GM21825 (cell line): ENCODE results near the gene TRPV5.

Source experiments
- ATAC-seq: cut with Tn5 transposase; IDR thresholded peaks from one replicate; pipeline ENCODE4 v1.9.1; 2021; ENCODE audit warnings: mild to moderate bottlenecking, moderate library complexity; ENCODE audit not compliant: unreplicated experiment

The TRPV5 gene

GRCh38 chr7:142941541-142941940 is 8.0 kb upstream of the TRPV5 start:
- no peak for ATAC-seq

GRCh38 chr7:142940966-142941535 is 7.5 kb upstream of the TRPV5 start:
- no peak for ATAC-seq

GRCh38 chr7:142939226-142939910 is 5.8 kb upstream of the TRPV5 start, which contains the start of gene LLCFC1:
LLCFC1 (plus strand) TSS chr7:142939484; CDS start chr7:142939622, 138 bp downstream.
- no peak for ATAC-seq

GRCh38 chr7:142938611-142939010 is 5.1 kb upstream of the TRPV5 start:
- ATAC-seq = no peak

- ATAC-seq = no peak
These were observed 2.5 kb upstream of the TRPV5 start for GRCh38 chr7:142935941-142936565.

GRCh38 chr7:142934056-142934455 is 510 bp upstream of the TRPV5 start:
- no peak for ATAC-seq

- no peak for ATAC-seq
These were observed 462 bp downstream of the TRPV5 start for GRCh38 chr7:142933092-142933475.

- ATAC-seq = no peak
These were observed 1.0 kb downstream of the TRPV5 start for GRCh38 chr7:142932386-142933091.

GRCh38 chr7:142930126-142930730 is 3.3 kb downstream of the TRPV5 start:
- ATAC-seq = no peak

- ATAC-seq = no peak
These were observed 5.6 kb downstream of the TRPV5 start for GRCh38 chr7:142927949-142928348.

- ATAC-seq = no peak
These were observed 6.3 kb downstream of the TRPV5 start for GRCh38 chr7:142927085-142927745.

GRCh38 chr7:142925413-142925812 is 8.1 kb downstream of the TRPV5 start:
- ATAC-seq = no peak

- ATAC-seq = no peak
These were observed 10.2 kb downstream of the TRPV5 start for GRCh38 chr7:142923391-142923790.

- ATAC-seq = no peak
These were observed 13.9 kb downstream of the TRPV5 start for GRCh38 chr7:142919656-142920055.

GRCh38 chr7:142918901-142919300 is 14.6 kb downstream of the TRPV5 start:
- no peak for ATAC-seq

- no peak for ATAC-seq
These were observed 16.1 kb downstream of the TRPV5 start for GRCh38 chr7:142917447-142917846.

GRCh38 chr7:142916508-142916907 is 17.0 kb downstream of the TRPV5 start:
- no peak for ATAC-seq

GRCh38 chr7:142915315-142915714 is 18.2 kb downstream of the TRPV5 start:
- no peak for ATAC-seq

- no peak for ATAC-seq
These were observed 19.4 kb downstream of the TRPV5 start for GRCh38 chr7:142914121-142914520.

GRCh38 chr7:142913566-142913965 is 20.0 kb downstream of the TRPV5 start:
- no peak for ATAC-seq

GRCh38 chr7:142913051-142913450 is 20.5 kb downstream of the TRPV5 start:
- no peak for ATAC-seq
